ENCODE results near the gene FEM1B.

DNA sequence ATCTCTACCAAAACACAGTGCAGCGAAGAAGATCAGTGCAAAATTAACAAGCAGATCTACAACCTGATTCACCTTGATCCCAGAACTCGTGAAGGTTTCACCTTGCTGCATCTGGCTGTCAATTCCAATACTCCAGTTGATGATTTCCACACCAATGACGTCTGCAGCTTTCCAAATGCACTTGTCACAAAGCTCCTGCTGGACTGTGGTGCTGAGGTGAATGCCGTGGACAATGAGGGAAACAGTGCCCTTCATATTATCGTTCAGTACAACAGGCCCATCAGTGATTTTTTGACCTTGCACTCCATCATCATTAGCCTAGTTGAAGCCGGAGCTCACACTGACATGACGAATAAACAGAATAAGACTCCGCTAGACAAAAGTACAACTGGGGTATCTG, 13.2 kb downstream of the FEM1B start:
- TF ChIP-seq, protein P1, sequence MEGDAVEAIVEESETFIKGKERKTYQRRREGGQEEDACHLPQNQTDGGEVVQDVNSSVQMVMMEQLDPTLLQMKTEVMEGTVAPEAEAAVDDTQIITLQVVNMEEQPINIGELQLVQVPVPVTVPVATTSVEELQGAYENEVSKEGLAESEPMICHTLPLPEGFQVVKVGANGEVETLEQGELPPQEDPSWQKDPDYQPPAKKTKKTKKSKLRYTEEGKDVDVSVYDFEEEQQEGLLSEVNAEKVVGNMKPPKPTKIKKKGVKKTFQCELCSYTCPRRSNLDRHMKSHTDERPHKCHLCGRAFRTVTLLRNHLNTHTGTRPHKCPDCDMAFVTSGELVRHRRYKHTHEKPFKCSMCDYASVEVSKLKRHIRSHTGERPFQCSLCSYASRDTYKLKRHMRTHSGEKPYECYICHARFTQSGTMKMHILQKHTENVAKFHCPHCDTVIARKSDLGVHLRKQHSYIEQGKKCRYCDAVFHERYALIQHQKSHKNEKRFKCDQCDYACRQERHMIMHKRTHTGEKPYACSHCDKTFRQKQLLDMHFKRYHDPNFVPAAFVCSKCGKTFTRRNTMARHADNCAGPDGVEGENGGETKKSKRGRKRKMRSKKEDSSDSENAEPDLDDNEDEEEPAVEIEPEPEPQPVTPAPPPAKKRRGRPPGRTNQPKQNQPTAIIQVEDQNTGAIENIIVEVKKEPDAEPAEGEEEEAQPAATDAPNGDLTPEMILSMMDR (IDR thresholded peaks at IDR 0.05; ENCODE audit: insufficient read depth, low read length): no peak
- TF ChIP-seq, protein P2, sequence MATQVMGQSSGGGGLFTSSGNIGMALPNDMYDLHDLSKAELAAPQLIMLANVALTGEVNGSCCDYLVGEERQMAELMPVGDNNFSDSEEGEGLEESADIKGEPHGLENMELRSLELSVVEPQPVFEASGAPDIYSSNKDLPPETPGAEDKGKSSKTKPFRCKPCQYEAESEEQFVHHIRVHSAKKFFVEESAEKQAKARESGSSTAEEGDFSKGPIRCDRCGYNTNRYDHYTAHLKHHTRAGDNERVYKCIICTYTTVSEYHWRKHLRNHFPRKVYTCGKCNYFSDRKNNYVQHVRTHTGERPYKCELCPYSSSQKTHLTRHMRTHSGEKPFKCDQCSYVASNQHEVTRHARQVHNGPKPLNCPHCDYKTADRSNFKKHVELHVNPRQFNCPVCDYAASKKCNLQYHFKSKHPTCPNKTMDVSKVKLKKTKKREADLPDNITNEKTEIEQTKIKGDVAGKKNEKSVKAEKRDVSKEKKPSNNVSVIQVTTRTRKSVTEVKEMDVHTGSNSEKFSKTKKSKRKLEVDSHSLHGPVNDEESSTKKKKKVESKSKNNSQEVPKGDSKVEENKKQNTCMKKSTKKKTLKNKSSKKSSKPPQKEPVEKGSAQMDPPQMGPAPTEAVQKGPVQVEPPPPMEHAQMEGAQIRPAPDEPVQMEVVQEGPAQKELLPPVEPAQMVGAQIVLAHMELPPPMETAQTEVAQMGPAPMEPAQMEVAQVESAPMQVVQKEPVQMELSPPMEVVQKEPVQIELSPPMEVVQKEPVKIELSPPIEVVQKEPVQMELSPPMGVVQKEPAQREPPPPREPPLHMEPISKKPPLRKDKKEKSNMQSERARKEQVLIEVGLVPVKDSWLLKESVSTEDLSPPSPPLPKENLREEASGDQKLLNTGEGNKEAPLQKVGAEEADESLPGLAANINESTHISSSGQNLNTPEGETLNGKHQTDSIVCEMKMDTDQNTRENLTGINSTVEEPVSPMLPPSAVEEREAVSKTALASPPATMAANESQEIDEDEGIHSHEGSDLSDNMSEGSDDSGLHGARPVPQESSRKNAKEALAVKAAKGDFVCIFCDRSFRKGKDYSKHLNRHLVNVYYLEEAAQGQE (IDR thresholded peaks at IDR 0.05; ENCODE audit: insufficient replicate concordance, low read depth): no peak
- TF ChIP-seq POLR2AphosphoS5 (IDR thresholded peaks at IDR 0.05; ENCODE audit: low read depth): no peak
